GM19328 (cell line): ENCODE results near the gene CES2.
"Not testable (repeated sequence)": the region's sequence is repeated elsewhere in the genome, so short reads cannot be mapped to it uniquely, and the experiment has no call there.

Experiments
- ATAC-seq: cut with Tn5 transposase; IDR thresholded peaks from one replicate; pipeline ENCODE4 v1.9.1; 2021; ENCODE audit warnings: mild to moderate bottlenecking, moderate library complexity; ENCODE audit not compliant: unreplicated experiment

CES2 gene

GRCh38 chr16:66952430-66953110 lies 17.3 kb downstream of the CES2 start:
- ATAC-seq = no peak

GRCh38 chr16:66953462-66954096 lies 18.3 kb downstream of the CES2 start:
- ATAC-seq = no peak

GRCh38 chr16:66954097-66954659 lies 18.9 kb downstream of the CES2 start:
- no peak for ATAC-seq

- ATAC-seq = not testable (repeated sequence)
Observed at GRCh38 chr16:66955363-66956153, 20.2 kb downstream of the CES2 start.

- ATAC-seq = not testable (repeated sequence)
Observed at GRCh38 chr16:66956154-66956457, 20.8 kb downstream of the CES2 start.

- no peak for ATAC-seq
Observed at GRCh38 chr16:66958857-66959703, 23.8 kb downstream of the CES2 start.

GRCh38 chr16:66959704-66960161 lies 24.4 kb downstream of the CES2 start:
- ATAC-seq = no peak

GRCh38 chr16:66960270-66960669 lies 25.0 kb downstream of the CES2 start:
- ATAC-seq = no peak

GRCh38 chr16:66961065-66961744 lies 25.9 kb downstream of the CES2 start, which contains the start of gene CES3:
TSS of gene CES3 (plus strand) at chr16:66961266. CDS start at chr16:66961308, 42 bp downstream.
- no peak for ATAC-seq

GRCh38 chr16:66961914-66962313 lies 26.6 kb downstream of the CES2 start:
- ATAC-seq = no peak

GRCh38 chr16:66964049-66964448 lies 28.7 kb downstream of the CES2 start:
- ATAC-seq = no peak

- ATAC-seq = no peak
Observed at GRCh38 chr16:66968847-66969246, 33.5 kb downstream of the CES2 start.

- ATAC-seq = no peak
Observed at GRCh38 chr16:66970775-66971720, 35.7 kb downstream of the CES2 start.

- ATAC-seq = no peak
Observed at GRCh38 chr16:66972983-66973382, 37.7 kb downstream of the CES2 start.

- ATAC-seq = no peak
Observed at GRCh38 chr16:66973716-66974115, 38.4 kb downstream of the CES2 start.

GRCh38 chr16:66974156-66974931 lies 39.0 kb downstream of the CES2 start:
- ATAC-seq = not testable (repeated sequence)

GRCh38 chr16:66974932-66975246 lies 39.6 kb downstream of the CES2 start:
- ATAC-seq = not testable (repeated sequence)

GRCh38 chr16:66975302-66975893 lies 40.1 kb downstream of the CES2 start:
- no peak for ATAC-seq
